Measurements from ENCODE around the gene KRT78.

DNA sequence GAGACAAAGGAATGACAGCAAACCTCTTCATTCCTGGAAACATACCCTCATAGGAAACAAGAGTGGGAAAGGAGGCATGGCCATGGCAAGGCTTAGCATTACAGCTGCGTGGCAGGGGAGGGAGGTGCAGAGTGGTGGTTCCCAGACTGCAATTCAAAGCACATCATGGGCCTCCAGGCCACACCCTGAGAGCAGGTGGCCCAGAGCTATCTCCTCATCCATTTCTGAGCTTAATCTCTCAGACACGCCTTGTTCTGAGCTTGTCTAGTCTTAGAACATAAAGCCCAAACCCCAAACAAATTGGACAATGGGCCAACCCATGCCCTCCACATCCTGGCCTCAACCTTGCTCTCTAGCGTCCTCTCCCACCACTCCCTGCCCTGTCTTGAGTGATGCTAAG is 47.0 kb downstream of the KRT78 start:
- no peak for TF ChIP-seq EZH2 (IDR thresholded peaks at IDR 0.05)
- no peak for TF ChIP-seq POLR2AphosphoS5 (IDR thresholded peaks at IDR 0.05; ENCODE audit: borderline replicate concordance, low read depth, low read length)
- no peak for TF ChIP-seq FOXP2 (optimal IDR thresholded peaks at IDR 0.05; ENCODE audit: control extremely low read depth, extremely low read length, insufficient read depth)
